Suprapubic skin (tissue), 4 donors: ENCODE measurements around the gene SRRM2.

Source experiments
- POLR2A ChIP-seq, 2 donors: fragments of 450-650 bp; IDR thresholded peaks; one replicate each; pipeline ENCODE4 v1.6.1; 2017; ENCODE audit warnings: antibody characterized with exemption in 2 of 2, mild to moderate bottlenecking in 2 of 2, moderate library complexity in 2 of 2
- POLR2AphosphoS5 ChIP-seq, 3 donors: sonication (generic); formaldehyde crosslinking; IDR thresholded peaks; one replicate each; pipeline ENCODE4 v1.6.1; 2017; ENCODE audit warnings: antibody characterized with exemption in 3 of 3
- TF ChIP-seq, protein P1 (sequence below), 2 donors: fragments of 200-600 bp in 1 of 2; fragments of 450-650 bp in 1 of 2; sonication (generic) in 1 of 2; IDR thresholded peaks; one replicate each; pipeline ENCODE4 v1.5.1; 2016 to 2019; ENCODE audit warnings: antibody characterized with exemption in 2 of 2, mild to moderate bottlenecking in 1 of 2, moderate library complexity in 1 of 2

DNA sequence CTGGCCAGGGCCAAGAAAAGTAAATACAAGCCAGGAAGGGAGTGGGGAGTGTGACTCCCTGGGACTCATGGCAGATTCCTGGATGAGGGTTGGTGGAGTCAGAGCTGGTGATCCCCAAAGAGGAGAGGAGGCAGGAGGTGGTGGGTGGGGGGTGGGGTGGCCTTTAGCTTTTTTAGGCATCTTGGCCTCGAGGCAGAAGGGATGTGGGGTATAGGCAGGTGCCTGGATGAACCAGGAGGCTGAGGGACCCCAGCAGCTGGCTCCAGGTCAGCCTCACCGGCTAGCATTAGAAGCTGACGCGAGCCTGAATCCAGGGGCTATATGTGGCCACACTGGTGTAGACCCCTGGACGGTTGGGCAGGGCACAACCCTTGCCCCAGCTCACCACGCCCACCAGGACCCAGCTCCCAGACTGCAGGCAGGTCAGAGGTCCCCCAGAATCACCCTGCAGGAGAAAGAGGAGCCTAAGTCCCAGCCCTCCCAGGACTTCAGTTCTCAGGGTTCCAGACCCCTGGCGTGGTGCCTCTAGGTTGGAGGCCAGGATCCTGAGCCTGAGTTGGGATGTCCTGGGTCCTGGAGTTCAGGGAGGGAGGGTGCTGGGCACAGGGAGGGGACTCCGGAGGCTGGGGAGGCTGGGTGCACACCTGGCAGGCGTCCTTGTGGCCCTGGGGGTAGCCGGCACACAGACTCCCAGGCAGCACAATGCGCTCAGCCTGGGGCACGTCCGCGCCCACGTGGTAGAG lies 32.1 kb downstream of the SRRM2 start:
- TF ChIP-seq, protein P1, sequence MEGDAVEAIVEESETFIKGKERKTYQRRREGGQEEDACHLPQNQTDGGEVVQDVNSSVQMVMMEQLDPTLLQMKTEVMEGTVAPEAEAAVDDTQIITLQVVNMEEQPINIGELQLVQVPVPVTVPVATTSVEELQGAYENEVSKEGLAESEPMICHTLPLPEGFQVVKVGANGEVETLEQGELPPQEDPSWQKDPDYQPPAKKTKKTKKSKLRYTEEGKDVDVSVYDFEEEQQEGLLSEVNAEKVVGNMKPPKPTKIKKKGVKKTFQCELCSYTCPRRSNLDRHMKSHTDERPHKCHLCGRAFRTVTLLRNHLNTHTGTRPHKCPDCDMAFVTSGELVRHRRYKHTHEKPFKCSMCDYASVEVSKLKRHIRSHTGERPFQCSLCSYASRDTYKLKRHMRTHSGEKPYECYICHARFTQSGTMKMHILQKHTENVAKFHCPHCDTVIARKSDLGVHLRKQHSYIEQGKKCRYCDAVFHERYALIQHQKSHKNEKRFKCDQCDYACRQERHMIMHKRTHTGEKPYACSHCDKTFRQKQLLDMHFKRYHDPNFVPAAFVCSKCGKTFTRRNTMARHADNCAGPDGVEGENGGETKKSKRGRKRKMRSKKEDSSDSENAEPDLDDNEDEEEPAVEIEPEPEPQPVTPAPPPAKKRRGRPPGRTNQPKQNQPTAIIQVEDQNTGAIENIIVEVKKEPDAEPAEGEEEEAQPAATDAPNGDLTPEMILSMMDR (IDR thresholded peaks at IDR 0.05), result no peak
- TF ChIP-seq POLR2A (IDR thresholded peaks at IDR 0.05), result no peak
- TF ChIP-seq POLR2AphosphoS5 (IDR thresholded peaks at IDR 0.05), result no peak
